Measurements from ENCODE around the gene TAAR9.
"Not testable (repeated sequence)": the region's sequence is repeated elsewhere in the genome, so short reads cannot be mapped to it uniquely, and the experiment has no call there.

The TAAR9 gene

GRCh38 chr6:132513831-132514545 lies 24.1 kb upstream of the TAAR9 start:
- Histone ChIP-seq H3K36me3 (ENCODE audit: control insufficient read depth, insufficient read depth, low read length) (no peaks in the 10 kb centered on the region), H3K4me3 (ENCODE audit: insufficient read depth, low read depth, low read length, poor library complexity, severe bottlenecking) (peak overlapping the region; percentile 86), H3K9me3 (ENCODE audit: control insufficient read depth, low read length) (no peaks in the 10 kb centered on the region), H3K27ac (ENCODE audit: insufficient read depth, low read length, poor library complexity, severe bottlenecking) (no peak overlapping the region), H3K4me1 (ENCODE audit: control insufficient read depth, insufficient read depth, low read length, poor library complexity, severe bottlenecking) (no peaks in the 10 kb centered on the region), H3K27me3 (replicated peaks; ENCODE audit: control insufficient read depth, insufficient read depth, low read length, poor library complexity, severe bottlenecking) (no peaks in the 10 kb centered on the region)
- no peak for DNase-seq

DNA sequence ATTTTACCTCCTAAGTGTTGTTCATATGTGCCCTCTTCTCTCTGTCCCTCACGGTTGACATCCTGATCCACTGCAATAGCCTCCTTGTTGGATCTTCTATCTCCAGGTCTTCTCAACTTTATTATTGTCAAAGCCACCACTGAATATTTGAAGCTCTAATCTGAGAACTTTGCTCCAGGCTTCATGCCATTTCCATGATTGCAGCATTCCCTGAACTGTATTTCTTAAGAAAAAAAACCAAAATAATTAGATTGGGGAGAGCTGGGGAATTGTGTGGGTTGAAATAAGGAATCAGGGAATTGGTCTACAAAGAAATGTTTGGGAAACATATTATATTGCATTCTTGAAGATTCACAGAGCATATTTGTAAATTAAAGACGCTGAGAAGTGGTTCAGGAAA lies 22.7 kb upstream of the TAAR9 start:
- Histone ChIP-seq H3K36me3 (ENCODE audit: control insufficient read depth, insufficient read depth, low read length) (no peaks in the 10 kb centered on the region), H3K27me3 (replicated peaks; ENCODE audit: control insufficient read depth, insufficient read depth, low read length, poor library complexity, severe bottlenecking) (no peaks in the 10 kb centered on the region), H3K27ac (ENCODE audit: insufficient read depth, low read length, poor library complexity, severe bottlenecking) (no peak overlapping the region), H3K4me1 (ENCODE audit: control insufficient read depth, insufficient read depth, low read length, poor library complexity, severe bottlenecking) (no peaks in the 10 kb centered on the region), H3K9me3 (ENCODE audit: control insufficient read depth, low read length) (no peaks in the 10 kb centered on the region), H3K4me3 (ENCODE audit: insufficient read depth, low read depth, low read length, poor library complexity, severe bottlenecking) (no peak overlapping the region)
- DNase-seq: no peak

DNA sequence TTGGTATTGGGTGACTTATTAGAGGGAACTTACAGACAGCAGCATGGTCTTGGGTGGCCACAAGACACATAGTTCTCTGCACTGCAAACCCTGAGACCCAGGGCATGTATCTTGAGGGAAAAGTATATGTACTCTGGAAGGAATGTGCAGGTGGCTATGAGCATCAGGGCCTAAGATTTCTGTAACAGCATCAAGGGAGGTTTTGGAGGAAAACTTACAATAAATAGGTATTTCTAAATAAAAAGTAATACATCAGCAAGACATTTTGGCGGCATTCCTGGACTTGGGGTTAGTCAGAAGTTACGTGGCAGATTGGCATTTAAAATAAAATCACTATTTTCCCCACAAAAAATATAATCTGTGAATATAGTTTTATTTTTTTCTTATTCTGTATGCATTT lies 17.1 kb upstream of the TAAR9 start:
- no peak for DNase-seq
- no peaks in the 10 kb centered on the region for H3K9me3 ChIP-seq (ENCODE audit: control insufficient read depth, low read length)
- H3K27ac ChIP-seq (ENCODE audit: insufficient read depth, low read length, poor library complexity, severe bottlenecking): no peak overlapping the region
- H3K4me3 ChIP-seq (ENCODE audit: insufficient read depth, low read depth, low read length, poor library complexity, severe bottlenecking): no peak overlapping the region
- no peaks in the 10 kb centered on the region for H3K4me1 ChIP-seq (ENCODE audit: control insufficient read depth, insufficient read depth, low read length, poor library complexity, severe bottlenecking)
- H3K36me3 ChIP-seq (ENCODE audit: control insufficient read depth, insufficient read depth, low read length): no peaks in the 10 kb centered on the region
- H3K27me3 ChIP-seq (replicated peaks; ENCODE audit: control insufficient read depth, insufficient read depth, low read length, poor library complexity, severe bottlenecking): no peaks in the 10 kb centered on the region

GRCh38 chr6:132524646-132525045 lies 13.4 kb upstream of the TAAR9 start:
- Histone ChIP-seq H3K27me3 (replicated peaks; ENCODE audit: control insufficient read depth, insufficient read depth, low read length, poor library complexity, severe bottlenecking) (no peaks in the 10 kb centered on the region), H3K27ac (ENCODE audit: insufficient read depth, low read length, poor library complexity, severe bottlenecking) (no peak overlapping the region)
- DNase-seq: no peak

GRCh38 chr6:132525866-132526265 lies 12.2 kb upstream of the TAAR9 start:
- no peak for DNase-seq
- Histone ChIP-seq H3K36me3 (ENCODE audit: control insufficient read depth, insufficient read depth, low read length) (no peaks in the 10 kb centered on the region), H3K27ac (ENCODE audit: insufficient read depth, low read length, poor library complexity, severe bottlenecking) (no peak overlapping the region), H3K4me1 (ENCODE audit: control insufficient read depth, insufficient read depth, low read length, poor library complexity, severe bottlenecking) (no peaks in the 10 kb centered on the region), H3K9me3 (ENCODE audit: control insufficient read depth, low read length) (no peaks in the 10 kb centered on the region), H3K4me3 (ENCODE audit: insufficient read depth, low read depth, low read length, poor library complexity, severe bottlenecking) (no peak overlapping the region), H3K27me3 (replicated peaks; ENCODE audit: control insufficient read depth, insufficient read depth, low read length, poor library complexity, severe bottlenecking) (no peaks in the 10 kb centered on the region)

More at GRCh38 chr6:132524646-132525045, 13.4 kb upstream of the TAAR9 start:
- Histone ChIP-seq H3K9me3 (ENCODE audit: control insufficient read depth, low read length) (no peaks in the 10 kb centered on the region), H3K4me1 (ENCODE audit: control insufficient read depth, insufficient read depth, low read length, poor library complexity, severe bottlenecking) (no peaks in the 10 kb centered on the region), H3K4me3 (ENCODE audit: insufficient read depth, low read depth, low read length, poor library complexity, severe bottlenecking) (no peak overlapping the region), H3K36me3 (ENCODE audit: control insufficient read depth, insufficient read depth, low read length) (no peaks in the 10 kb centered on the region)

- Histone ChIP-seq H3K36me3 (ENCODE audit: control insufficient read depth, insufficient read depth, low read length) (no peaks in the 10 kb centered on the region), H3K4me1 (ENCODE audit: control insufficient read depth, insufficient read depth, low read length, poor library complexity, severe bottlenecking) (no peaks in the 10 kb centered on the region), H3K27me3 (replicated peaks; ENCODE audit: control insufficient read depth, insufficient read depth, low read length, poor library complexity, severe bottlenecking) (no peaks in the 10 kb centered on the region), H3K27ac (ENCODE audit: insufficient read depth, low read length, poor library complexity, severe bottlenecking) (no peak overlapping the region), H3K4me3 (ENCODE audit: insufficient read depth, low read depth, low read length, poor library complexity, severe bottlenecking) (no peak overlapping the region), H3K9me3 (ENCODE audit: control insufficient read depth, low read length) (no peaks in the 10 kb centered on the region)
- no peak for DNase-seq
Measured at GRCh38 chr6:132526461-132526860, 11.6 kb upstream of the TAAR9 start.

DNA sequence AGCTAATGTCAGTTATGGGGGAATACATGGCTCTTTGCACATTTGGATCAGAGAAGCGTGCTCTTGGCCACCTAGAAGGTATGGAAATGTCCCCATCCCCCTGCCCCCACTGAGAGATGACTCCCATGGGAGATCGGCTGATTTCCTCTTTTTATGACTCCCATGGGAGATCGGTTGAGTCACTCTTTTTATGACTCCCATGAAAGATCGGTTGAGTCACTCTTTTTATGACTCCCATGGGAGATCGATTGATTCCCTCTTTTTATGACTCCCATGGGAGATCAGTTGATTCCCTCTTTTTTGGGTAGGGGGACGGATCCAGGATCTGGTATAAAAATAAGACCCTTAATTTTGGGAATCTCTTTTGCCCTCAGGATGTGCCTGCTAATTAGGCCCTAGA lies 10.3 kb upstream of the TAAR9 start:
- DNase-seq: no peak

DNA sequence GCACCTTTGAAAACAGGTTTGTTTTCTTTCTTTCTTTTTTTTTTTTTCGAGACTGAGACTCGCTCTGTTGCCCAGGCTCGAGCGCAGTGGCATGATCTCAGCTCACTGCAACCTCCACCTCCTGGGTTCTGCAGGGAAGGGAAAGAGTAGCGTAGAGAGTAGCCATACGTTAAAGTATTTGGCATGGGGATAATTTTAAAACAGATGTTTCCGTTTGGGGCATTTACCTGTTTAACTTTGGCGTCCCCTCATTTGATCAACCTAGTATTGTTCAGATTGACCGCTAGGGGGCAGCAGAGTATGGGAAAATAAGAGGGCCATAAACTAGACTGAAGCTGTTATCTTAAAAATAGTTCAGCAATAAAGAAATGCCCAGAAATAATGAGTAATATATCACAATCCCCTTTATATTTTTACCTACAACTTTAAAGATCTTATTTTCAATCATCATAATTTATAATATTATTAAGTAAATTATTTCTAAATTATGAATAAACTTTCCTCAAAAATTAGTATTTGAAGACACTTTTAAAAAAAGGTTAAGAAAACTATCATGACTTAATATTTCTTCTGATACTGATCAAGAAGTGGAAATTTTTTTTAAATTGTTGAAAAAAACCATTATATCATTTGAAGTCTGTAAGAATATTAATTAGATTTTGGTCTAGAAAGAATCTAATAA lies 7.6 kb upstream of the TAAR9 start:
- Histone ChIP-seq H3K4me1 (ENCODE audit: control insufficient read depth, insufficient read depth, low read length, poor library complexity, severe bottlenecking) (no peaks in the 10 kb centered on the region), H3K9me3 (ENCODE audit: control insufficient read depth, low read length) (no peaks in the 10 kb centered on the region), H3K36me3 (ENCODE audit: control insufficient read depth, insufficient read depth, low read length) (no peaks in the 10 kb centered on the region), H3K27ac (ENCODE audit: insufficient read depth, low read length, poor library complexity, severe bottlenecking) (no peak overlapping the region), H3K4me3 (ENCODE audit: insufficient read depth, low read depth, low read length, poor library complexity, severe bottlenecking) (no peak overlapping the region), H3K27me3 (replicated peaks; ENCODE audit: control insufficient read depth, insufficient read depth, low read length, poor library complexity, severe bottlenecking) (no peaks in the 10 kb centered on the region)
- DNase-seq: peak in 2 of 3 donors; percentile 37 to 58

More for the DNA sequence above, 10.3 kb upstream of the TAAR9 start:
- Histone ChIP-seq H3K27me3 (replicated peaks; ENCODE audit: control insufficient read depth, insufficient read depth, low read length, poor library complexity, severe bottlenecking) (no peaks in the 10 kb centered on the region), H3K4me3 (ENCODE audit: insufficient read depth, low read depth, low read length, poor library complexity, severe bottlenecking) (no peak overlapping the region), H3K4me1 (ENCODE audit: control insufficient read depth, insufficient read depth, low read length, poor library complexity, severe bottlenecking) (no peaks in the 10 kb centered on the region), H3K27ac (ENCODE audit: insufficient read depth, low read length, poor library complexity, severe bottlenecking) (no peak overlapping the region), H3K36me3 (ENCODE audit: control insufficient read depth, insufficient read depth, low read length) (no peaks in the 10 kb centered on the region), H3K9me3 (ENCODE audit: control insufficient read depth, low read length) (no peaks in the 10 kb centered on the region)

DNA sequence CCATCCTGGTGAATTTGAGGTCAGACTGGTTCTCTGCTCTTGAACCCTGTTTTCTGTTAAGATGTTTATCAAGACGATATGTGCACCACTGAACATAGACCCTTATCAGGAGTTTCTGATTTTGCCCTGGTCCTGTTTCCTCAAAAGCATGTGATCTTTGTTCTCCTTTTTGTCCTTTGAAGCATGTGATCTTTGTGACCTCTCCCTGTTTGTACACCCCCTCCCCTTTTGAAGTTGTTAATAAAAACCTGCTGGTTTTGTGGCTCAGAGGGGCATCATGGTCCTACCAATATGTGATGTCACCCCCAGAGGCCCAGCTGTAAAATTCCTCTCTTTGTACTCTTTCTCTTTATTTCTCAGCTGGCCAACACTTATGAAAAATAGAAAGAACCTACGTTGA lies 3.5 kb upstream of the TAAR9 start:
- not testable (repeated sequence) for H3K36me3 ChIP-seq (ENCODE audit: control insufficient read depth, insufficient read depth, low read length); H3K9me3 ChIP-seq (ENCODE audit: control insufficient read depth, low read length); H3K4me1 ChIP-seq (ENCODE audit: control insufficient read depth, insufficient read depth, low read length, poor library complexity, severe bottlenecking); H3K27ac ChIP-seq (ENCODE audit: insufficient read depth, low read length, poor library complexity, severe bottlenecking); H3K4me3 ChIP-seq (ENCODE audit: insufficient read depth, low read depth, low read length, poor library complexity, severe bottlenecking); H3K27me3 ChIP-seq (replicated peaks; ENCODE audit: control insufficient read depth, insufficient read depth, low read length, poor library complexity, severe bottlenecking); DNase-seq

DNA sequence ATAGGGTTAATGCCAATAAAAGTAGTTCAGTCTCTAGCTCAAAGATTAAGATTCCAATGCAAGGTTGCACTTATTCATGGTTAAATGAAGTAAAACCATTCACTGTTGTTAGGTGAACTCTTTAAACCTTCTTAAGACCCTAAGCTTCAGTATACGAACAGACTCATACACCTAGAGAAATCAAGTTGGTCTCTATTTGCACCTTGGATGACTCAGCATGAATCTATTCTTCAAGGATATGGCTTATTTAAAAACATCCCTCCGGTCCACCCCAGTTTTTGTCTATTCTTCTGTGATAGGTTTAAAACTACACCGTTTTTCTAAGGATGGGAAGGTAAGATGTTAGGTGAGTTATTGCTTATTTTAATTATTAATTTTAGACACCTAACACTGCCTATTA lies 932 bp upstream of the TAAR9 start:
- H3K9me3 ChIP-seq (ENCODE audit: control insufficient read depth, low read length): no peaks in the 10 kb centered on the region
- no peaks in the 10 kb centered on the region for H3K4me1 ChIP-seq (ENCODE audit: control insufficient read depth, insufficient read depth, low read length, poor library complexity, severe bottlenecking)
- H3K27ac ChIP-seq (ENCODE audit: insufficient read depth, low read length, poor library complexity, severe bottlenecking): no peak overlapping the region
- no peak for DNase-seq
- no peaks in the 10 kb centered on the region for H3K36me3 ChIP-seq (ENCODE audit: control insufficient read depth, insufficient read depth, low read length)
- peaks cover 4% of the 10 kb centered on the region for H3K27me3 ChIP-seq (replicated peaks; ENCODE audit: control insufficient read depth, insufficient read depth, low read length, poor library complexity, severe bottlenecking)
- H3K4me3 ChIP-seq (ENCODE audit: insufficient read depth, low read depth, low read length, poor library complexity, severe bottlenecking): no peak overlapping the region

Data from effector memory CD4-positive, alpha-beta T cell (primary cell).